ENCODE data around the gene STMN1. TPM values are rescaled to one million over a fixed set of nuclear protein-coding genes. Genes with fewer than 3 reads are reported as not detected.
"Not testable (repeated sequence)": the region's sequence is repeated elsewhere in the genome, so short reads cannot be mapped to it uniquely, and the experiment has no call there.

The STMN1 gene
- 253 and 288 TPM in 2 replicates for total RNA-seq (2014; rRNA removed)
- polyA plus RNA-seq (2012), result 548 TPM

DNA sequence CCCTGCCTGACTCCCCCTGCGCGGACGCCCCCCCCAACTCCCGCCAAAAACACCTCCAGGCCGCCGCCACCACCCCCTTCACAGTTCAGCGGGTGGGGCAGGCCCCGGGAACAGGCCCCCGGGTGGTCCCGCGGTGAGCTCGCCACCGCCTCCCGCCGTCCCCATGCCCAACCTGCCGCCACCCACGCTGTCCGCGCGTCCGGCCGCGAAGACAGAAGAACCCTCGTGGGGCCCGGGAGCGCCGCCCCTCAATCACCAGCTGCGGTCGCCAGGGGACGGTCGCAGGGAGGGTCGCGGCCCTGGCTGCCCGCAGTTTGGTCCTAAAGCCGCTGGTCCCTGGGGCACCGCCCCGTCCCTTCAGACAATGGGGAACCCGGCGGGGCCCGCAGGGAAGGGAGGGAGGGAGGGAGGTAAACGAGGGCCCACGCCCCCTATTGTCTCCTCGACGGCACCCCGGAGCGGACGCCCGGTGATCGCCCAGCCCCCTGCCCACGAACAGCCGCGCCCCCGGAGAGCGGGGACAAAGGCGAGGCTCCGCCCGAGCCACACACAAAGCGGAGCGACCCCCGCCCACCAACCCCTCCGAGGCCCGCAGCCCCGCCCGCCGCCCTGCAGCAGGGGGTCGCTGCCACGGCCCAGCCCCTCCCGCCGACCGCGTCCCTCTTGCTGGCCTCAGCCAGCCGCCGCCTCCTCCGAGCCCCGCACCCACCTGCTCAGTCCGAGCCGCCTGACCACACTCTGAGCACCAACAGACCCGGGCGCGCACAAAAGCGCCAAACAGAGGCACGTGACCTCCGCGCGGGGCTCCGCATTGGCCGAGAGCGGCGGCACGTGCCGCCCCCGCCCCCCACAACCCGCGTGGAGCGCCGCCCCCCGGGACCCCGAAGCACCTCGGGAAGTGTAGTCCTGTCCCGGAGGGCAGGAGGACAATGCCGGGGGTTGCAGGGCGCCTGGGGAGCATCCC lies at the start of gene STMN1:
STMN1 (minus strand) TSS at position 740 of the 964 bp plus-strand sequence. CDS start 1,743 bp downstream, outside the sequence.
- peak; percentile 95 for DNase-seq (ENCODE audit: low read depth)

DNA sequence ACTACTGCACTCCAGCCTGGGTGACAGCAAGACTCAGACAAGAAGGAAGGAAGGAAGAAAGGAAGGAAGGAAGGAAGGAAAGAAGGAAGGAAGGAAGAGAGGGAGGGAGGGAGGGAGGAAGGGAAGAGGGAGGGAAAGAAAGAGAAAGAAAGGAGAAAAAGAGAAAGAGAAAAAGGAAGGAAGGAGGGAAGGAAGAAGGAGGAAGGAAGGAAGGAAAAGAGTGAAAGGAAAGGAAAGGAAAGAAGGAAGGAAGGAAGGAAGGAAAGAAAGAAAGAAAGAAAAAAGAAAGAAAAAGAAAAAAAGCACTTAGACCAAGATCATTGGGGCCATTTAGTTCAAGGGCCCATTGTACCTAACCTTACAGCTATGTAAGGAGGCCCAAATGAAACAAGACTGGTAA lies 49.3 kb upstream of the STMN1 start:
- DNase-seq (ENCODE audit: low read depth), result no peak

DNA sequence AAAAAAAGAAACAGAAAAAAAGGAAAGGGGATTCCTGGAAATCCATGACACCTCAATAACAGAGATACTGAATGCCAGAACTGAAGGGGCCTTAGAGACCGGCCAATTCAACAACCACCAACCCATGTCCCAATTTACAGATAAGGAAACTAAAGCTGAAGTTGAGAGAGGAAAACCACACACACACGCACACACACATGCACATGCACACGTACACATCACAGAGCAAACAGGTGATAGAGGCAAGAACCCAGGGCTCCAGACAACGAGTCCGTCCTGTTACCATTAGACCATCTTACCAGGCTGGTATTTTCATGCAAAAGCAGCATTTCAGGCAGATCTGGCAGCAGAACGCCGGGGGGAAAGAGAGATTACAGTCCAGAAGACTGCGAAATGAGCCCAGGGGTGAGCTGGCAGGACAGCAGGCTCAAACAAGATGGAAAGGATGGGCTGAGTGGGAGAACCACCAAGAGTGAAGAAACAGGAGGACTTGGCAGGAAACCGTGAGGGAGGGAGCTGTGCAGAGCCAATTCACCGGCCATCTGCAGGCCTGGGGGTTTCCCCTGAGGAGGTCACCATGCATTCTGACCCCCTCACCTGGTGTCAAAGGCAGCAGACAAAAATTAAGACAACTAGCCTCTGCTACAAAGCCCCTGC lies 48.2 kb upstream of the STMN1 start:
- no peak for DNase-seq (ENCODE audit: low read depth)

DNA sequence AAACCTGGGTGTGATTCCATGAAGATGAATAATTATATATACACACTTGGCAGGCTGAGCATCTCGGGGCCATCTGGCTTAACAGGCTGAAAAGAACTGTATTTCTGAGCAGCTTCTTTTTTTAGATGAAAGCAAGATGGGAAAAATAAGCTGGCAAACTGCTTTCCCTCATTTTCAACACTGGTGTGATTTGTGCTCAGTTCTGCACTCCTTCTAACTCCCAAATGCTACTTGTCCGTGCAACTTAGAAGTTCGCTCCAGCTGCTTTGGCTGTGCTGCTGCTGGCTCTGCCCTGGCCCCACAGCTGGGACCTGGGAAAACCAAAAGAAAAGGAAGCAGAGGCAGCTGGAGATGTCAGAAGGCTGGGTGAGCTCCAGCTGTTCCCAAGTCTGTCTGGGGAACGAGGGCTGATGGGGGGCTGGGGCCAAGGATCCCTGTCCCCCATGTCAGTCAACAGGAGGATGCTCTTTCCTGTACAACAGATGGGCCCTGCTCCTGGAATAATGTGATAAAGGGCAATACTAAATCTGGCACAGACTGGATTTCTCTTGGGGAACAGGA lies 46.7 kb upstream of the STMN1 start:
- DNase-seq (ENCODE audit: low read depth), result peak; percentile 33

DNA sequence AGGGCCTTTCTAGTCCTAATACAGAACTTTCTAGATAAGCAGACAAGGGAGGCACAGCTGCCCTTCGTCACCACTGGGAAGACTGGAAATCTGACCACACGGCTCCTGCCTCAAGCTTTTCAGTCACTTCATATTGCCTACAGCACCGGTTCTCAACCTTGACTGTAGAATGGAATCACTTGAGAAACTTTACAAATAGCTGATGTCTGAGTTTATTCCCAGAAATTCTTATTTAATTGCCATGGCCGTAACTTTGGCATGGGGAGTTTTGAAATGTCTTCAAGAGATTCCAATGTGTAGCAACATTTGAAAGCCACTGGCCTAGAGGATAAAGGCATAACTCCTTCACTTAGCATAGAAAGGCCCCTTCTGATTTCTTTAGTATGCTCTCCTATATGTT lies 42.4 kb upstream of the STMN1 start:
- no peak for DNase-seq (ENCODE audit: low read depth)

DNA sequence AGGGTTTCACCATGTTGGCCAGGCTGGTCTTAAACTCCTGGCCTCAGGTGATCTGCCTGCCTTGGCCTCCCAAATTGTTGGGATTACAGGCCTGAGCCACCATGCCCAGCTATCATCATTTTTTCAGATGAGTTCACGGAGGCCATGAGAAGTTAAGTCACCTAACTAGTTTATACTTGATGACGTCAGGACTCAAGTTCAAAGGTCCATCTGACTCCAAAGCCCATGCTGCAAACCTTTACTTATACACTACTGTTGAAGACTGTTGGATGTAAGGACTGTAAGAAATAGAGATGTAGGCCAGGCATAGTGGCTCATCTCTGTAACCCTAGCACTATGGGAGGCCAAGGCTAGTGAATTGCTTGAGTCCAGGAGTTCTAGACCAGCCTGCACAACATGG lies 40.8 kb upstream of the STMN1 start:
- DNase-seq (ENCODE audit: low read depth), result no peak

DNA sequence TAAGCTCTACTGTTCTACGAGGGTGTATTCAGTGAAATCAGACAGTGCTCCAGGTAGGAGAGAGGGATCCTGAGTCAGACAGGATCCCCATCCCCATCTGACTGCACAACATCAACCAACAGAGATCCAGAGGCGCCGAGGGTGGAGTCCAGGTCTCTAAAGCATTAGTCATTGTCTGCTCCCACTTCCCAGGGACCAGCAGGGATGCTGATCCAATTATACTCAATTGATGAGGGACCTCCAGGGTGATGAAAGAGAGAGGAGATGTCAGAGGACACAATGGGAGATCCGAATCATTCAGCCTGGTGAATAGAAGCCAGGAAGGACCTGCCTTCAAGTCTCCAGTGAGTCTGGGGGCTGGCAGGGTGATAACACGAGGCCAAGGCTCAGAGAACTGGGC lies 39.5 kb upstream of the STMN1 start:
- no peak for DNase-seq (ENCODE audit: low read depth)

DNA sequence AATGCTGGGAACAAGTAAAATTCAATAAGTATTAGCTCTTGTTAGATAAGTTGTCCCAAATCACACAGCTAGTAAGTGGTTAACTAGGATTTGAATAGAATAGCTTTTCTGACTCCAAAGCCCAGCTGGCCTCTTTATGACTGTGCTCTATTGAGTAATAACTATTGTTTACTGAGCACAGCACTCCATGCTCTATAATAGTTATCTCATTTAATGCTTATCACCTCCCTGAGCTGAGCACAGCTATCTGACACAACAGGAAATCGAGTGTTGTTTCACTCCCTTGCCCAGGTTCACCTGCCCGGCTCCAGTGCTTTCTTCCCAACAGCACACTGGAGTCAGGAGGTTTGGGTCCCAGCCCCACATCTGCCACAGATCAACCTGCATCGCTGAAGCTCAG lies 38.8 kb upstream of the STMN1 start:
- no peak for DNase-seq (ENCODE audit: low read depth)

DNA sequence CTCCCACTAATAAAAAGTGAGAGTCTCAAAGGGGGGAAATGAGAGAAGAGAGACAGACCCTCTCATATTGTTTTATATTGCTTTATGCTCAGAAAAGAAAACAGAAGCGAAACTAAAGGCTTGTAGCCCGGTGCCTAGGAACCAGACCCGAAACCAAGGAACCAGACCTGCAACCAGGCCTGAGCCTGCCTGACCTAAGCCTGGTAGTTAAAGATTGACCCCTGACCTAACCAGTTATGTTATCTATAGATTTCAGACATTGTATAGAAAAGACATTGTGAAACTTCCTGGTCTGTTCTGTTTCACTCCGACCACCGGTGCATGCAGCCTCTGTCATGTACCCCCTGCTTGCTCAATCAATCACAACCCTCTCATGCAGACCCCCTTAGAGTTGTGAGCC lies 37.3 kb upstream of the STMN1 start:
- DNase-seq (ENCODE audit: low read depth), result not testable (repeated sequence)

DNA sequence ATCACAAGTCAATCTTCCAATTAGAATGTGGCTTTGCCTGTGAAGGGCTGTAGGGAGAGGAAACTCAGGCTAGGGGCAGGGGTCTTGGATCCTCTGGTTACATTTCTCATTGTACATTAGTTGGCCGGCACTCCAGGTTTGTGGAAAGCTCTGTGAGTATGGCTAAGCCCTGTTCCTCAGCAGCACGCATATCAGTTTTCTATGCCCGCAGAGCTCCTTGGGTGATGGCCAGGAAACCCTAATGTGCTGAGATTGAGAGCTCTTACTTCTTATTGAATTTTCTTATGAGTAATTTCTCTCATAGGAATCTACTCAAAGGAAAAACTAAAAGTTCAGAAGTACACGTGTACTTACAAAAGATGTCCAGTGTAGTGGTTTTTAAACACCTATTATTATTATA lies 30.7 kb upstream of the STMN1 start:
- no peak for DNase-seq (ENCODE audit: low read depth)

DNA sequence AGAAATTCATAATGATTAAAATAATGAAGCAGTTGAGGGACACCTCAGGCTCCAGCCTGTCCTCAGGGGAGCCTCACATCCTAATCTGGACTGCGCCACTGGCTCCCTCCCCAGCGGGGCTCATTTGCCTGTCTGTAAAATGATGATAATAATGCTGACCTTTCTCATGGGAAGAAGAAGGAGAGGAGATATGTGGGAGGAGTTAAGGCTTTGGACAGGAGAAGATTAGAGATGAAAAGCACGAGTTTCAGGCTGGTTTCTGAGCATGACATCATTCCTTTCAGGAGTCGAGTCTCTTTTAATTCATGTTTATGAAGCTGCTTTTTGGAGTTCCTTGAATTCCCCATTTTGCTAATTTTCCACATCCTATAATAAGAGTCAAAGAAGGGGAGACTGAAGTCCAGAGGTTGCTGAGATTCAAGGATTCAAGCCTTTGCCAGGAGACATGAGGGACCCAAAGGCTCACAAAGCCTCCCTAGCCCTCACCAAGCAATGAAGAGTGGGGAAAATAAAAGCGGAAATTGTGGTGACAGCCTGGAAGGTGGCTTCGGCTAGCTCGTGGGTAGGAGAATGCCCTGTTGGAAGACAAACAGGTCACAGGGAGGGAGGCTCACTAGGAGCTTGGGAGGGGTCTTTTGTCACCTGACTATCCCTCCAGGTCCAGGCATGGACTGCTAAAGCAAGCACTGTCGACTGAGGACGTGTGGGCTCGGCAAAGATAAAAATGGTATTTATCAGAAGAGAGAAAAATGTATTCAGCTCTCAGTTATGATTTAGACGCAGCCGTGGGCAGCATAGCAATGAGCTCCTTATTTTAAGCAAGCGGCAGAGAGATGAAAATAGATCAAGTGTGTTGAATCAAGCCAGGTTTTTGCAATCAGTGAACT lies 27.5 kb upstream of the STMN1 start:
- DNase-seq (ENCODE audit: low read depth), result no peak

DNA sequence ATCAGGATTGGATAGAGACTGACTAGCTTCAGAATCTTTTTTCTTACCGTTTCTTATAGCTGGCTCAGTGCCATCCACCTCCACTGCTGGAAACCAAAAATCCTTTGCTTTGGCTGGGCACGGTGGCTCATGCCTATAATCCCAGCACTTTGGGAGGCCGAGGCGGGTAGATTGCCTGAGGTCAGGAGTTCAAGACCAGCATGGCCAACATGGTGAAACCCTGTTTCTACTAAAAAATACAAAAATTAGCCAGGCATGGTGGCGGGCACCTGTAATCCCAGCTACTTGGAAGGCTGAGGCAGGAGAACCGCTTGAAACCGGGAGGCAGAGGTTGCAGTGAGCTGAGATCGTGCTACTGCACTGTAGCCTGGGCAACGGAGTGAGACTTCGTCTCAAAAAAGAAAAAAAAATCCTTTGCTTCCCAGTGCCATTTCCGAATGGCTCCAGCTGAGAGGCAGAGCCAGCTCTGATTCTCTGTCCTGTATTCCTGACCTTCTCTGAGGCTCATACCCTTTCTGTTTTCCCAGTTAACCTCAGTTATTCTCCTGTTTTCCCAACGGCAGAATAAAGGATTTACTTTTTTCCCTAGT lies 26.7 kb upstream of the STMN1 start:
- DNase-seq (ENCODE audit: low read depth), result not testable (repeated sequence)

DNA sequence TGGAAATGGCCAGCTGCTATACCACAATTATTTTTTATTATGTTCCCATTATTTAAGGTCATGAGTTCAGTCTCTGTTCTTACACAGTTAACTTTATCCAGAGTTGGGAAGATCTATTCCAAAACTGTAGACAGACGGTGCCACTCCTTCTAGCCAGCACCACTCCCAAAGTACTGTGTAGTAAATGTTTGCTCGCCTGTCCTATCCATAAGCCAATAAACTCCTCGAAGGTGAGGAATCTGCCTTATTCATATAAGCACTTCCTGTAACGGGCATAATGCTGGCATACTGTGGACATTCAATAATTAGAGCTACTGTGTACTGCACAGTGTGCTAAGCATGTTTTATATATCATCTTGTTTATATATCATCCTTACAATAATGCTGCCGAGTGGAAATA lies 26.1 kb upstream of the STMN1 start:
- DNase-seq (ENCODE audit: low read depth), result no peak

DNA sequence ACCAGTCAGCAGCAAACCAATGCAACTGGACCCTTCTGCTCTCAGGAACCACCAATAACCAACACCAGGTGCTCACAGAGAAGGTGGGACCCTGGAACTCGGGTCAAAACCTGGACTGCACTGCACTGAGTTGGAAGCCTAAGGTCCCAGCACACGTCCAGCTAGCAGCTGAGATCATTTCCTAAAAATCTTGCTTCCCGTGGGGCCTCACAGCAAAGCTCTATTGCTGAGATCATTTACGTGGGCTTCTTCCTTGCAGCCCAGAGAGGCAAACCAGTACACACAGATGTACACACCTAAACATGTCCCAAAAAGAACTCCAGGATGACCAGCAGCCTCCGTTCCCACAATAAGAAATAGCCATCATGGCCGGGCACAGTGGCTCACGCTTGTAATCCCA lies 22.8 kb upstream of the STMN1 start:
- no peak for DNase-seq (ENCODE audit: low read depth)

DNA sequence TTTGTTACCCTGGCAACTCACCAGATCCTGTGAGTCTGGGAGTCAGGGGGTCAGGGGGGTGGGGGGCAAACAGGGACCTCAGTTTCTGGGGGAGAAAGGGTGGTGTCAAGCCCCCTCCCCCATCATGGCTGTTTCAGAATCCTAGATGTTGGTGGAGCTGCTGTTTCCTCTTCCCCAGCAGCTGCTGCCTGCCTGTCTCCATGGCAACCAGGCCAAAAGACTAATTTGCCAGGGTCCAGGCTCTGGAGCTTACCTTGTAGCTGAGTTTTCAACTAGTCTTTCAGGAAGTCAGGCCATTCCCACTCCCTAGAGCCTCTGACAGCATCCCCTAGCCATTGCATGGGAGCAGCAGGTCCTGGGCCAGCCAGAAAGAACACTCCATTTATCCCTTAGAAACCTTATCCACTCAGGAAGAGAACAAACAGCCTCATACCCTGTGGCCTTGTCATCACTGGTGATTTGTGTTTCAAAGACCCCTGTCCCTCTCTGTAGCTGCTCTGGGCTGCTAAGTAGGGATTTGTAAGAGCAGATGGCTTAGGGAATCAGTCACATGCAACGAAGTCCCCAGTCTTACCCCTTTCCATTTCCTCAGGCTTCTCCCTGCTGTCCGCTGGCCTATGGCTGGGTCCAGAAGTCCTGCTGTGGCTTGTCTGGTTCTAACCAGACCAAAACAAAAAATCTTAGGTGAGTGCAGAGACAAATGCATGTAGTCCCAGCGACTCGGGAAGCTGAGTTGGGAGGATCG lies 21.5 kb upstream of the STMN1 start:
- peak; percentile 82 for DNase-seq (ENCODE audit: low read depth)

DNA sequence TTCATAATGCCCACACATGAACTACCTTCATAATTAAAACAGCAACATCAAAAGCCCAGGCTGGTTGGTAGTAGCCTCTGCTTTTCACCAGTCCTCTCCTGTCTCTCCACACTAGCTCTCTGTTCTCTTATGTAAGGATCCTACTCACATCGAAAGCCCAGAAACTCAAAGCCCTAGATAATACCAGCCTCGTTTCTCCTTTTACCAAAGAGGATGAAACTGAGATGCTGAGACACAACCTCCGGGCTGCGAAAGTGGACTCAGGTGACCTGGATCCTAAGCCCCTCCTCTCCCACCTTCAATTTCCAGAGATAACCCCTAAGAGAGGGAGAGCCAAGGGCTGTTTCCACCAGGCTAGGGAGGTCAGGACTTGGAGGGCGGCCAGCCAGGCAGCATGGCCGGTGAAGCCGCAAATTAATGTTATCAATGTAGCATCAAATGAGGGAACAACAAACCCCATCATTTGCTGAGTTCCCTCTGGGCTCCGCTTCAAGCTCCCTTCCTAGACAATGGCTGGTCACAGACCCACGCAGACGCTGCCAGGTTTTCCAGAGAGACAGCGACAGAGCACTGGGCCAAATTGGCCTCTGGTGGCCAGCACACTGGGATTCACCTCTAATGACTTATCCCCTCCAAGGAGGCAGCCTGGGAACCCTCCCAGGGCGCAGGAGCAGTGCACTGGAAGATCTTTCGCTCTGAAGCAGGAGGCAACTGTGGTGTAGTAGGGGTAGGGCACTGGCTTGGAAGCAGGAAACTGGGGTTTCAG lies 20.7 kb upstream of the STMN1 start:
- DNase-seq (ENCODE audit: low read depth), result no peak

DNA sequence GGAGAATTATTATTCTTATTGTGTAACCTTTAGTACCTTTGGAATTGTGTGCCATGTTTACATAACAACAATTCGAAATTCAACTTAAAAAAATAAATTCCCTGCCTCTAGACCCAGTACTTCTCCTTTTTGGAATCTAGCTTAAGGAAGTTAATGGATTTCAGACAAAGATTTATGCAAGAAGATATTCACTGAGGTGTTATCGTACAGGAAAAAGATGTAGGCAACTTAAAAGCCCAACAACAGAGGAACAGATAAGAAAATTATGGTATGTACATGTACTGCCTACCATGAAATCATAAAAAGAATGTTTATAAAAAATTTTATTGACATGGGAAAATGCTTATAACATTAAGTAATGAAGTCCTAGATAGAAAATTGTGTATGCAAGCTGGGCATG lies 18.2 kb upstream of the STMN1 start:
- no peak for DNase-seq (ENCODE audit: low read depth)

DNA sequence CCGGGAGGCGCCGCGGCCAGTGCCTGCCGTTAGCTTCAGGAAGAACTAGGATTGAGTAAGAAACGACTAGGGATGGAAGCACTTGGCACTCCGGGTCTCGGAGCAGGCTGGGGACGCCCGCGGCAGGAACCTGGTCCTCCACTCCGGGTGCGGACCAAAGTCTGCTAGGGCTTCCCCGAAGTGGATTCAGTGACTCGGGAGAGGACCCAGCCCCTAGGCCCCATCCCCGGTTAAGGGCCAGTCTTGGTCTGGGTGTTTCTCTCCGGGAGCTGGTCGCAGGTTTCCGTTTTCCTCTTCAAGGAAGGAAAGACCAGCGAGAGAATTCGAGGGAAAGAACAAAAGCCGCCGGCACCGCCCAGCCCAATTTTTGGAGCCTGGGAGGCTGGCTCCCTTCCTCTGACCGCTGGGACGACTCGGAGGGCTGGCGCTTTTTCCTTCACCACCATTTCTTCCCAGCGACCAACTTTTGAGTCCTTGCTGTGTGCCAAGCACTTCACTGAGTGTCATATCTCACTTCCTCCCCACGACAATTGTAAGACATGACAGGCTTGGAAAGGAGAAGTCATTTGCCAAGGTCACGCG lies 16.8 kb upstream of the STMN1 start:
- peak; percentile 33 for DNase-seq (ENCODE audit: low read depth)

All from LHCN-M2 (cell line).